Epidermal melanocyte (primary cell): Measurements from ENCODE around the gene CD40.

Experiments used
- DNase-seq: peaks from one replicate; pipeline ENCODE4 v3.0.0; 2011; ENCODE audit warnings: low spot score; ENCODE audit not compliant: insufficient read length

CD40 gene

GRCh38 chr20:46148313-46149208 is 30.4 kb downstream of the CD40 start:
- no peak for DNase-seq

GRCh38 chr20:46150943-46151342 is 32.8 kb downstream of the CD40 start:
- DNase-seq = no peak

- DNase-seq = no peak
Measured at GRCh38 chr20:46151936-46152335, 33.8 kb downstream of the CD40 start.

- DNase-seq = no peak
Measured at GRCh38 chr20:46152824-46153586, 34.9 kb downstream of the CD40 start.

- no peak for DNase-seq
Measured at GRCh38 chr20:46154305-46154704, 36.2 kb downstream of the CD40 start.

GRCh38 chr20:46154796-46155195 is 36.7 kb downstream of the CD40 start:
- no peak for DNase-seq

- no peak for DNase-seq
Measured at GRCh38 chr20:46156065-46156464, 38.0 kb downstream of the CD40 start.

GRCh38 chr20:46157076-46157592 is 39.0 kb downstream of the CD40 start:
- no peak for DNase-seq

- no peak for DNase-seq
Measured at GRCh38 chr20:46157625-46158024, 39.5 kb downstream of the CD40 start.

- DNase-seq = no peak
Measured at GRCh38 chr20:46158476-46158987, 40.4 kb downstream of the CD40 start.

GRCh38 chr20:46159101-46159897 is 41.2 kb downstream of the CD40 start:
- DNase-seq = no peak

- no peak for DNase-seq
Measured at GRCh38 chr20:46160661-46161060, 42.5 kb downstream of the CD40 start.

GRCh38 chr20:46161921-46162320 is 43.8 kb downstream of the CD40 start:
- no peak for DNase-seq

- no peak for DNase-seq
Measured at GRCh38 chr20:46164254-46164653, 46.1 kb downstream of the CD40 start.

- DNase-seq = no peak
Measured at GRCh38 chr20:46167080-46167479, 49.0 kb downstream of the CD40 start.

- DNase-seq = no peak
Measured at GRCh38 chr20:46168438-46168837, 50.3 kb downstream of the CD40 start.

GRCh38 chr20:46169245-46170171 is 51.4 kb downstream of the CD40 start:
- DNase-seq = no peak

- no peak for DNase-seq
Measured at GRCh38 chr20:46171476-46171875, 53.4 kb downstream of the CD40 start.

GRCh38 chr20:46171909-46172308 is 53.8 kb downstream of the CD40 start:
- DNase-seq = no peak

- no peak for DNase-seq
Measured at GRCh38 chr20:46172455-46172854, 54.3 kb downstream of the CD40 start.
